ENCODE data around the gene SAFB. TPM values are rescaled to one million over a fixed set of nuclear protein-coding genes. Genes with fewer than 3 reads are reported as not detected.
"Not testable (repeated sequence)": the region's sequence is repeated elsewhere in the genome, so short reads cannot be mapped to it uniquely, and the experiment has no call there.

Gene SAFB
- total and polyA plus RNA-seq, 5 donors from 2014 or later, result 36.9 to 204 (median 54.9) TPM

- no peak overlapping the region for H3K4me3 Mint-ChIP-seq
- no peaks in the 10 kb centered on the region for H3K9me3 ChIP-seq (ENCODE audit: control insufficient read depth in 2 of 2, low read length in 2 of 2)
- peaks cover 42% of the 10 kb centered on the region for H3K36me3 ChIP-seq (ENCODE audit: control insufficient read depth, insufficient read depth, low read length)
- no peak overlapping the region for H3K27ac ChIP-seq (ENCODE audit: insufficient read depth, low read length, poor library complexity, severe bottlenecking)
- peaks cover 0 to 7% (median under 1%) of the 10 kb centered on the region in 4 donors for H3K4me1 Mint-ChIP-seq
- DNase-seq (no peak), ATAC-seq (ENCODE audit: low read depth in 2 of 2) (no peak)
- peaks cover 6% of the 10 kb centered on the region for H3K36me3 Mint-ChIP-seq
- no peaks in the 10 kb centered on the region for H3K4me1 ChIP-seq (ENCODE audit: control insufficient read depth, insufficient read depth, low read length, poor library complexity, severe bottlenecking)
- no peak overlapping the region for H3K4me3 ChIP-seq (ENCODE audit: low read depth, low read length)
- no peaks in the 10 kb centered on the region for H3K27me3 ChIP-seq (ENCODE audit: control insufficient read depth, insufficient read depth, low read length)
- H3K27me3 Mint-ChIP-seq, result no peaks in the 10 kb centered on the region
- no peaks in the 10 kb centered on the region for H3K9me3 Mint-ChIP-seq
- no peak overlapping the region for H3K27ac Mint-ChIP-seq
These were observed 77.7 kb downstream of the SAFB start for GRCh38 chr19:5700455-5701092.

GRCh38 chr19:5702053-5702410, 79.1 kb downstream of the SAFB start:
- H3K27ac Mint-ChIP-seq; H3K4me3 Mint-ChIP-seq; H3K4me1 ChIP-seq (ENCODE audit: control insufficient read depth, insufficient read depth, low read length, poor library complexity, severe bottlenecking); H3K9me3 Mint-ChIP-seq; H3K9me3 ChIP-seq (ENCODE audit: control insufficient read depth in 2 of 2, low read length in 2 of 2); DNase-seq; H3K27me3 Mint-ChIP-seq; H3K4me3 ChIP-seq (ENCODE audit: low read depth, low read length); H3K4me1 Mint-ChIP-seq; ATAC-seq (ENCODE audit: low read depth in 2 of 2); H3K27me3 ChIP-seq (ENCODE audit: control insufficient read depth, insufficient read depth, low read length); H3K27ac ChIP-seq (ENCODE audit: insufficient read depth, low read length, poor library complexity, severe bottlenecking): not testable (repeated sequence)
- peaks cover 39% of the 10 kb centered on the region for H3K36me3 ChIP-seq (ENCODE audit: control insufficient read depth, insufficient read depth, low read length)
- H3K36me3 Mint-ChIP-seq, result peaks cover 10% of the 10 kb centered on the region

- DNase-seq (no peak), ATAC-seq (ENCODE audit: low read depth in 2 of 2) (no peak)
- peaks cover 10% of the 10 kb centered on the region for H3K36me3 Mint-ChIP-seq
- Histone ChIP-seq H3K27me3 (ENCODE audit: control insufficient read depth, insufficient read depth, low read length) (no peaks in the 10 kb centered on the region), H3K36me3 (ENCODE audit: control insufficient read depth, insufficient read depth, low read length) (peaks cover 35% of the 10 kb centered on the region), H3K27ac (ENCODE audit: insufficient read depth, low read length, poor library complexity, severe bottlenecking) (no peak overlapping the region), H3K4me3 (ENCODE audit: low read depth, low read length) (no peak overlapping the region), H3K4me1 (ENCODE audit: control insufficient read depth, insufficient read depth, low read length, poor library complexity, severe bottlenecking) (no peaks in the 10 kb centered on the region), H3K9me3 (ENCODE audit: control insufficient read depth in 2 of 2, low read length in 2 of 2) (no peaks in the 10 kb centered on the region)
- H3K27ac Mint-ChIP-seq, result peak overlapping the region in 1 of 3 donors; percentile 60
- no peaks in the 10 kb centered on the region for H3K27me3 Mint-ChIP-seq
- H3K9me3 Mint-ChIP-seq, result no peaks in the 10 kb centered on the region
- H3K4me1 Mint-ChIP-seq, result peaks cover 0 to 7% (median under 1%) of the 10 kb centered on the region in 4 donors
- peak overlapping the region in 1 of 4 donors; percentile 29 for H3K4me3 Mint-ChIP-seq
These were observed 81.2 kb downstream of the SAFB start for GRCh38 chr19:5703819-5704818.

GRCh38 chr19:5705552-5705951, 82.7 kb downstream of the SAFB start:
- Mint-ChIP-seq H3K9me3 (no peaks in the 10 kb centered on the region), H3K27ac (peak overlapping the region in 1 of 3 donors; percentile 77), H3K27me3 (no peaks in the 10 kb centered on the region), H3K36me3 (peaks cover 10% of the 10 kb centered on the region), H3K4me1 (peaks cover 0 to 7% (median under 1%) of the 10 kb centered on the region in 4 donors), H3K4me3 (no peak overlapping the region)
- DNase-seq (no peak), ATAC-seq (ENCODE audit: low read depth in 2 of 2) (no peak)
- Histone ChIP-seq H3K4me3 (ENCODE audit: low read depth, low read length) (no peak overlapping the region), H3K9me3 (ENCODE audit: control insufficient read depth in 2 of 2, low read length in 2 of 2) (no peaks in the 10 kb centered on the region), H3K27me3 (ENCODE audit: control insufficient read depth, insufficient read depth, low read length) (no peaks in the 10 kb centered on the region), H3K4me1 (ENCODE audit: control insufficient read depth, insufficient read depth, low read length, poor library complexity, severe bottlenecking) (no peaks in the 10 kb centered on the region), H3K27ac (ENCODE audit: insufficient read depth, low read length, poor library complexity, severe bottlenecking) (no peak overlapping the region), H3K36me3 (ENCODE audit: control insufficient read depth, insufficient read depth, low read length) (peaks cover 35% of the 10 kb centered on the region)

GRCh38 chr19:5706876-5707573, 84.1 kb downstream of the SAFB start:
- Histone ChIP-seq H3K36me3 (ENCODE audit: control insufficient read depth, insufficient read depth, low read length) (peaks cover 44% of the 10 kb centered on the region), H3K4me1 (ENCODE audit: control insufficient read depth, insufficient read depth, low read length, poor library complexity, severe bottlenecking) (no peaks in the 10 kb centered on the region), H3K27me3 (ENCODE audit: control insufficient read depth, insufficient read depth, low read length) (no peaks in the 10 kb centered on the region), H3K4me3 (ENCODE audit: low read depth, low read length) (no peak overlapping the region), H3K27ac (ENCODE audit: insufficient read depth, low read length, poor library complexity, severe bottlenecking) (no peak overlapping the region), H3K9me3 (ENCODE audit: control insufficient read depth in 2 of 2, low read length in 2 of 2) (no peaks in the 10 kb centered on the region)
- no peaks in the 10 kb centered on the region for H3K27me3 Mint-ChIP-seq
- no peak for DNase-seq
- H3K27ac Mint-ChIP-seq, result peak overlapping the region in 2 of 3 donors; percentile 31 to 90
- no peak for ATAC-seq (ENCODE audit: low read depth in 2 of 2)
- no peaks in the 10 kb centered on the region for H3K9me3 Mint-ChIP-seq
- peaks cover 0 to 2% (median 0%) of the 10 kb centered on the region in 4 donors for H3K4me1 Mint-ChIP-seq
- H3K4me3 Mint-ChIP-seq, result peak overlapping the region in 1 of 4 donors; percentile 32
- peaks cover 10% of the 10 kb centered on the region for H3K36me3 Mint-ChIP-seq

GRCh38 chr19:5707576-5708575, 85.0 kb downstream of the SAFB start:
- ATAC-seq (ENCODE audit: low read depth in 2 of 2) (peak in 1 of 2 donors; percentile 30), DNase-seq (no peak)
- no peak overlapping the region for H3K27ac ChIP-seq (ENCODE audit: insufficient read depth, low read length, poor library complexity, severe bottlenecking)
- H3K4me1 Mint-ChIP-seq, result peaks cover 0 to 2% (median 0%) of the 10 kb centered on the region in 4 donors
- H3K4me3 ChIP-seq (ENCODE audit: low read depth, low read length), result no peak overlapping the region
- no peaks in the 10 kb centered on the region for H3K4me1 ChIP-seq (ENCODE audit: control insufficient read depth, insufficient read depth, low read length, poor library complexity, severe bottlenecking)
- no peaks in the 10 kb centered on the region for H3K27me3 ChIP-seq (ENCODE audit: control insufficient read depth, insufficient read depth, low read length)
- peak overlapping the region in 1 of 3 donors; percentile 90 for H3K27ac Mint-ChIP-seq
- H3K9me3 Mint-ChIP-seq, result no peaks in the 10 kb centered on the region
- no peak overlapping the region for H3K4me3 Mint-ChIP-seq
- H3K36me3 Mint-ChIP-seq, result peaks cover 13% of the 10 kb centered on the region
- H3K36me3 ChIP-seq (ENCODE audit: control insufficient read depth, insufficient read depth, low read length), result peaks cover 50% of the 10 kb centered on the region
- no peaks in the 10 kb centered on the region for H3K27me3 Mint-ChIP-seq
- no peaks in the 10 kb centered on the region for H3K9me3 ChIP-seq (ENCODE audit: control insufficient read depth in 2 of 2, low read length in 2 of 2)

GRCh38 chr19:5711025-5711424, 88.1 kb downstream of the SAFB start:
- ATAC-seq (ENCODE audit: low read depth in 2 of 2) (no peak), DNase-seq (no peak)
- H3K4me1 Mint-ChIP-seq, result peaks cover 4 to 5% (median 5%) of the 10 kb centered on the region in 4 donors
- no peaks in the 10 kb centered on the region for H3K4me1 ChIP-seq (ENCODE audit: control insufficient read depth, insufficient read depth, low read length, poor library complexity, severe bottlenecking)
- H3K27me3 Mint-ChIP-seq, result no peaks in the 10 kb centered on the region
- no peak overlapping the region for H3K27ac ChIP-seq (ENCODE audit: insufficient read depth, low read length, poor library complexity, severe bottlenecking)
- no peak overlapping the region for H3K27ac Mint-ChIP-seq
- no peaks in the 10 kb centered on the region for H3K9me3 Mint-ChIP-seq
- peaks cover 10% of the 10 kb centered on the region for H3K36me3 Mint-ChIP-seq
- H3K4me3 ChIP-seq (ENCODE audit: low read depth, low read length), result no peak overlapping the region
- H3K4me3 Mint-ChIP-seq, result no peak overlapping the region
- peaks cover 51% of the 10 kb centered on the region for H3K36me3 ChIP-seq (ENCODE audit: control insufficient read depth, insufficient read depth, low read length)
- H3K27me3 ChIP-seq (ENCODE audit: control insufficient read depth, insufficient read depth, low read length), result no peaks in the 10 kb centered on the region
- H3K9me3 ChIP-seq (ENCODE audit: control insufficient read depth in 2 of 2, low read length in 2 of 2), result no peaks in the 10 kb centered on the region

All from CD4-positive, CD25-positive, alpha-beta regulatory T cell (primary cell).